G401.6 (cell line): ENCODE results near the gene NR3C1.

Experiments used
- FAIRE-seq: peaks from 2 replicates; lab custom pipeline; 2012; peaks lifted over from hg19 to GRCh38; lab: Jason Lieb, UNC

NR3C1 gene

GRCh38 chr5:143398053-143398355 is 5.5 kb downstream of the NR3C1 start:
- FAIRE-seq: no peak

- FAIRE-seq: no peak
Observed at GRCh38 chr5:143397302-143398052, 6.0 kb downstream of the NR3C1 start.

GRCh38 chr5:143396353-143396940 is 7.0 kb downstream of the NR3C1 start:
- FAIRE-seq: no peak

- no peak for FAIRE-seq
Observed at GRCh38 chr5:143395638-143396352, 7.7 kb downstream of the NR3C1 start.

- no peak for FAIRE-seq
Observed at GRCh38 chr5:143393524-143393923, 10.0 kb downstream of the NR3C1 start.

GRCh38 chr5:143390941-143391340 is 12.5 kb downstream of the NR3C1 start:
- FAIRE-seq: no peak

- FAIRE-seq: no peak
Observed at GRCh38 chr5:143390258-143390657, 13.2 kb downstream of the NR3C1 start.

GRCh38 chr5:143386725-143387124 is 16.8 kb downstream of the NR3C1 start:
- FAIRE-seq: no peak

GRCh38 chr5:143384865-143385657 is 18.4 kb downstream of the NR3C1 start:
- FAIRE-seq: no peak

- no peak for FAIRE-seq
Observed at GRCh38 chr5:143383988-143384387, 19.5 kb downstream of the NR3C1 start.

GRCh38 chr5:143379606-143380005 is 23.9 kb downstream of the NR3C1 start:
- no peak for FAIRE-seq

GRCh38 chr5:143376911-143377813 is 26.3 kb downstream of the NR3C1 start:
- FAIRE-seq: no peak

- FAIRE-seq: no peak
Observed at GRCh38 chr5:143376195-143376779, 27.2 kb downstream of the NR3C1 start.

GRCh38 chr5:143374496-143375217 is 28.8 kb downstream of the NR3C1 start:
- no peak for FAIRE-seq

- no peak for FAIRE-seq
Observed at GRCh38 chr5:143373076-143373475, 30.4 kb downstream of the NR3C1 start.

- no peak for FAIRE-seq
Observed at GRCh38 chr5:143372187-143372829, 31.2 kb downstream of the NR3C1 start.

GRCh38 chr5:143370440-143370839 is 33.0 kb downstream of the NR3C1 start:
- no peak for FAIRE-seq

GRCh38 chr5:143364061-143364460 is 39.4 kb downstream of the NR3C1 start:
- FAIRE-seq: no peak

- no peak for FAIRE-seq
Observed at GRCh38 chr5:143362664-143363227, 40.7 kb downstream of the NR3C1 start.

- FAIRE-seq: no peak
Observed at GRCh38 chr5:143361438-143361837, 42.0 kb downstream of the NR3C1 start.
